Loucy (cell line): ENCODE measurements around the gene JADE2.

Source experiments
- EZH2phosphoT487 ChIP-seq: fragments of 200-600 bp; IDR thresholded peaks from 2 replicates; pipeline ENCODE4 v1.6.1; 2018; ENCODE audit warnings: antibody characterized with exemption, mild to moderate bottlenecking, moderate library complexity, borderline replicate concordance
- TF ChIP-seq, protein P1 (sequence below): fragments of 200-600 bp; sonication (generic); conservative IDR thresholded peaks from 2 replicates; pipeline ENCODE4 v1.5.1; 2014; ENCODE audit warnings: mild to moderate bottlenecking, antibody characterized with exemption, low read length

DNA sequence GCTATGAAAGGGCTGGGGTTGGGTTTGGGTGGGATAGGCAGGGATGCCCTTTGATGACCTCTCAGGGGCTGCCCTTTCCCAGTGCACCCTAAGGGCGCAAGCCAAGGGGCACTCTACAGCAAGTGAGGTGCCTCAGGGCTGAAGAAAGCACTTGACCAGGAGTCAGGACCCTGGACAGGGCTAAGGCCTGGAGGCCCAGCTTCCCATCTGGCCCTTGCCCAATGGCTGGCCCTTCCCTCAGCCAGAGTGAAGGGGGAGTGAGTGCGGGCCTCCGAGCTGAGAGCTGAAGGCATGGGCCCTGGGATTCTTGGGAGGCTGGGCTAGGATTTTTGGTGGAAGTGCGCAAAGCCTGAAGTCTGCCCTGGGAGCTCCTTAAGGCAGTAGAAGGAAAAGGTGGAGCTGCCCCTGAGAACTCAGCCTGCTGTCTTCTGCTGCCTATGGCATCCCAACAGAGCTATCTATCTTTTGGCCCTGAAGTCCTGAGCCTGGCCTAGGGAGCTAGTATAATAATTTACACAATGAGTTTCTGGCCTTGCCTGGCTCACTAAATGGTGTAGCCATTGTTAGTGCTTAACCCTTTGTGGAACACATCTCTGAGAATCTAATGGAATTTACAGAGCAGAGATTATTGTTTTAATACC lies 16.4 kb downstream of the JADE2 start:
- TF ChIP-seq, protein P1, sequence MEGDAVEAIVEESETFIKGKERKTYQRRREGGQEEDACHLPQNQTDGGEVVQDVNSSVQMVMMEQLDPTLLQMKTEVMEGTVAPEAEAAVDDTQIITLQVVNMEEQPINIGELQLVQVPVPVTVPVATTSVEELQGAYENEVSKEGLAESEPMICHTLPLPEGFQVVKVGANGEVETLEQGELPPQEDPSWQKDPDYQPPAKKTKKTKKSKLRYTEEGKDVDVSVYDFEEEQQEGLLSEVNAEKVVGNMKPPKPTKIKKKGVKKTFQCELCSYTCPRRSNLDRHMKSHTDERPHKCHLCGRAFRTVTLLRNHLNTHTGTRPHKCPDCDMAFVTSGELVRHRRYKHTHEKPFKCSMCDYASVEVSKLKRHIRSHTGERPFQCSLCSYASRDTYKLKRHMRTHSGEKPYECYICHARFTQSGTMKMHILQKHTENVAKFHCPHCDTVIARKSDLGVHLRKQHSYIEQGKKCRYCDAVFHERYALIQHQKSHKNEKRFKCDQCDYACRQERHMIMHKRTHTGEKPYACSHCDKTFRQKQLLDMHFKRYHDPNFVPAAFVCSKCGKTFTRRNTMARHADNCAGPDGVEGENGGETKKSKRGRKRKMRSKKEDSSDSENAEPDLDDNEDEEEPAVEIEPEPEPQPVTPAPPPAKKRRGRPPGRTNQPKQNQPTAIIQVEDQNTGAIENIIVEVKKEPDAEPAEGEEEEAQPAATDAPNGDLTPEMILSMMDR, result no peak
- no peak for TF ChIP-seq EZH2phosphoT487
